Activated CD8-positive, alpha-beta memory T cell treated with anti-CD3 and anti-CD28 coated beads, Interleukin-2, amount 50 U/mL, for 1 hour (primary cell): ENCODE data around the gene SLC37A3.

Experiments
- DNase-seq: peaks from one replicate; pipeline ENCODE4 v3.0.0-alpha.2; 2020; ENCODE audit errors: extremely low read depth

SLC37A3 gene

DNA sequence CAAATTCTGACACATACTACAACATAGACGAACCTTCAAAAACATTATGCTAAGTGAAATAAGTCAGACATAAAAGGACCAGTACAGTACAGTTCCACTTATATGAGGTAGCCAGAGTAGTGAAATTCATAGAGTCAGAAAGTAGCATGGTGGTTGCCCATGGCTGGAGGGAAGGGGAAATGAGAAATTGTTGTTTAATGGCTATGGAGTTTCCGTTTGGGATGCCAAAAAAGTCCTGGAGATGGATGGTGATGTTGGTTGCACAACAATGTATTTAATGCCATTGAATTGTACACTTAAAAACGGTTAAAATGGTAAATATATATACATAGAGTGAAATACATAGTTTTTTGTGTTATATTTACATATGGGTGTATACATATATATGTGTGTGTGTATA lies 2.1 kb upstream of the SLC37A3 start:
- DNase-seq = no peak

DNA sequence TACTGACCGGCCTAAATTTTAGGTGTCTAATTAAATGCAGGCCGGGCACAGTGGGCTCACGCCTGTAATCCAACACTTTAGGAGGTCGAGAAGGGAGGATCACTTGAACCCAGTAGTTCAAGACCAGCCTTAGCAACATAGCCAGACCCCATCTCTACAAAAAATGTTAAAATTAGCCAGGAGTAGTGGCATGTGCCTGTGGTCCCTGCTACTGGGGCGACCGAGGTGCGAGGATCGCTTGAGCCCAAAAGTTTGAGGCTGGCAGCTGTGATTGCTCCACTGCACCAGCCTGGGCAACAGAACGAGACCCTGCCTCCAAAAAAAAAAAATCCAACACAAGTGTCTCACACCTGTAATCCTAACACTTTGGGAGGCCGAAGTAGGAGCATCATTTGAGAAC lies 491 bp upstream of the SLC37A3 start:
- DNase-seq = no peak

GRCh38 chr7:140393756-140394306 lies 4.5 kb downstream of the SLC37A3 start:
- DNase-seq = no peak

GRCh38 chr7:140391634-140392033 lies 6.7 kb downstream of the SLC37A3 start:
- no peak for DNase-seq

DNA sequence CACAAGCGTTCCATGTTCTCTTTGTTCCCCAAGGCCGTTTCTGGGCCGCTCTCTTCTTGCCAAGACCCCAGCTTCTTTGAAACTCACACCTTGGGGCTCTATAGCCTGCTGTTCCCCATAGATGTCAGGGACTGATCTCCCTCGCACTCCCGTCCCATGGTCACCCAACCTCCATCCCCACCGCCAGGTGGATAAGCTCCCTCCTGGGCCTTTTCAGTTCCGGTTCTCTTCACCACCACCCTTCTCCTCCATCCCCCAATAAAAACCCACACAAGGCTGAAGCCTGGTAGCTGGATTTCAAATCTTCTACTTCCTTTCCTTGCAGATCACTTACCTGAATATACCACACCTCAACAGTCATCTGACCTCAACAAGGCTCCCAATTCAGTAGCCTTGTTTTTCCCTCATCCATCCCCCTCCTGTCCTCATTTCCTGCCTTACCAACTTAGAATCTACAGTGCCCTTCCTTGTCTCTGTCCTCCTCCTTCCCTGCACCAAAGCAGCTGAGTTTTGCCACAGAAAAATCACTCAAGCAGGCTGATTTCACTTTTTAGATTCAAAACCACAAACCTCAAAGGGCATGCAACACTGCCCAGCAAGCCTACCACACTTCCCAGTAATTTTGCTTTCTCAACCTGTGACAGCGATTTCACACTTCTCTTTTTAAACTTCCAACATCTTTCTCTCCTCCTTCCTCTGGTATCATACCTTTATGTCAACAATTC lies 7.7 kb downstream of the SLC37A3 start:
- DNase-seq = no peak

- DNase-seq = no peak
Observed at GRCh38 chr7:140390034-140390433, 8.3 kb downstream of the SLC37A3 start.

- no peak for DNase-seq
Observed at GRCh38 chr7:140389445-140389844, 8.9 kb downstream of the SLC37A3 start.

- no peak for DNase-seq
Observed at GRCh38 chr7:140384894-140385545, 13.3 kb downstream of the SLC37A3 start.

DNA sequence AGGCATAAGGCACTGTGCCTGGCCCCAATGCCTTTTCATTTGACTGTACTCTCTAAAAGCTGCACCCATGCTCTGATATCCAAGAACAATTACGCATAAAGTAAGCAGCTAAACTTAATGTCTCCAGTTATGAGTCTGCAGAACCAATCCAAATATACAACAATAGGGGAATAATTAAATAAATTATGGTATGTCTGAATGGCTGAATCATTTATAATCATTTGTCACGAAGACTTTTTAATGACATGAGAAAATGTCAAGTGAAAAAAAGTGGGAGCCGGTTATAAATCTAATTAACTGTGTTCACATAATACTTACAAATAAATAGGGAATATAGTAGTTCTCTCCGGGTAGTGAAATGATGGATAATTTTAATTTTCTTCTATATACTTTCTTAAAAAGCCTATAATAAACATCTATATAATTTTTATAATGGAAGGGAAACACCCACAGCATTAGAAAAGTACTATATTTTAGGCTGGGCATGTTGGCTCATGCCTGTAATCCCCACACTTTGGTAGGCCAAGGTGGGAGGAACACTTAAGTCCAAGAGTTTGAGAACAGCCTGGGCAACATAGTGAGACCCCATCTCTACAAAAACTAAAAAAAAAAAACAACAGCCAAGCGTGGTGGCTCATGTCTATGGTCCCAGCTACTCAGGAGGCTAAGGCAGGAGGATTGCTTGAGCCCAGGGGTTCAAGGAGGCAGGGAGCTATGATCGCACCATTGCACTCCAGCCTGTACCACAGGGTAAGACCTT lies 14.2 kb downstream of the SLC37A3 start:
- DNase-seq = no peak

- DNase-seq = no peak
Observed at GRCh38 chr7:140375892-140376730, 22.2 kb downstream of the SLC37A3 start.

GRCh38 chr7:140375323-140375722 lies 23.0 kb downstream of the SLC37A3 start:
- DNase-seq = no peak

DNA sequence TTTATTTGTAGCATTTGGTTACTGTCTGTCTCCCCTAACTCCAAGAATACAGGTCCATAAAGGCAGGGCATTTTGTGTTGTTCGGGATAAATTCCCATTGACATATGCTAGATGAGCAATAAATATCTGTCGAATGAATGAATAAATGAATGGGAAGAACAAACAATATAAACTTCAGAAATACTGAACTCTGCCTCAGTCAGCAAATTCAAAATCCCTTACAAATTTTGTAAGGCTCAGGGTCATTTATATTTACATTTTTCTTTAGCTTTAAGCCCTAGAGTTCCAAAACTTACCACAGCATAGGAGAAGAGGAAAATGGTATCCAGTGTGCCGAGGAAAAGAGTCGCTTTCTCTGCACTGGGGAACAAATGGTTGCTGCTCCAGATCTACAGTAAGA lies 29.0 kb downstream of the SLC37A3 start:
- no peak for DNase-seq

DNA sequence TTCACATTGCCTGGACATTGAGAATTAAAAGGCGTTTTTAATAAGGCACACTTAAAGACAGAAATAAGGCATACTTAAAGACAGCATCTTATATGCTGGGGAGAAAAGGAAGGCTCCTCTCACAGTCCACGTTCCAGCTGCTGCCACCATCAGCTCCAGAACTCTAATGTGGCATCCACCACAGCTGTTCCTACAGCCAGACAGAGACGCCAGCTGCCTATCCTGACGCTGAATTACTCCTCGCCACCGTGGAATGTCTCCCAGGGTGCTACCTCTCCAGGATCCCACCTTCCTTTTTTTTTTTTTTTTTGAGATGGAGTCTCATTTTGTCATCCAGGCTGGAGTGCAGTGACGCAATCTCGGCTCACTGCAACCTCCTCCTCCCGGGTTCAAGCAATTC lies 30.8 kb downstream of the SLC37A3 start:
- DNase-seq = no peak

DNA sequence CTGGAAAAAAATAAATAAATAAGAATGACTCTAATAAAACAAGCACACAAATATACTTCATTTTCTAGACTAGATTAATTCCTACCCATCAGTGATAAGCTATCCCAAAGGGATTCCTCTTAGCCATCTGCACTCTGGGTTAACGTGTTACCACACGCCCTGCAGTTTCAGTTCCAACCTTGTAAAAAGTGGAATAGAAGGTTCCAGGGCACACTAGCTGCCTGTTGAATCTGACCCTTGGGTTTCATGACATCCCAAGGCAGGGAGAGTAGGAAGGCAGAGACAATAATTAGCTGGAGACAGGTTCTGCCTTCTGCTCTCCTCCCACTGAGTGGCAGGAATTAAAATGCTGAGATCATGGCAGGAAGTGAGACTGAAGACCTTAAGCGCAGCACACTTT lies 33.5 kb downstream of the SLC37A3 start:
- no peak for DNase-seq

DNA sequence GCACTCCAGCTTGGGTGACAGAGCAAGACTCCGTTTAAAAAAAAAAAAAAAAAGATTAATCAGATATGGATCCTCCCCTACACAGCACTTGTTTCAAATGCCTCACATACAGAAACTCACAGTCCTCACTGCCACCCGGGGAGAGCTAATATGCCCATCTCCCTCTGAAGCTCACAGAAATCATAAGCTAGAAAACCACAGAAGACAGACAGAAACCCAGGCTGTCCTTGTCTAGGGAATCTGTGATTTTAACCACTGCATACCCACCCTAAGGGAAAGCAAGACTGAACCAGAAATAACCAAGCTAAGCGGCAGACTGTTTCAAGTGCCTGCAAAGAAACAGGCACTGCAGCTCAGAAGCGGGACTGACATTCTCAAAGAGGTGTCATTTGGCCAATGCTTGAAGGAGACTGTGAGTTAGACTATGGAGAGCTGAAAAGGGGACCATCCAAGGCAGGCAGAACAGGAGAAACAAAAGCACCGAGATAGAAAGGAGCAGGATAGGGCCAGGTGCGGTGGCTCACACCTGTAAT lies 37.6 kb downstream of the SLC37A3 start:
- no peak for DNase-seq

DNA sequence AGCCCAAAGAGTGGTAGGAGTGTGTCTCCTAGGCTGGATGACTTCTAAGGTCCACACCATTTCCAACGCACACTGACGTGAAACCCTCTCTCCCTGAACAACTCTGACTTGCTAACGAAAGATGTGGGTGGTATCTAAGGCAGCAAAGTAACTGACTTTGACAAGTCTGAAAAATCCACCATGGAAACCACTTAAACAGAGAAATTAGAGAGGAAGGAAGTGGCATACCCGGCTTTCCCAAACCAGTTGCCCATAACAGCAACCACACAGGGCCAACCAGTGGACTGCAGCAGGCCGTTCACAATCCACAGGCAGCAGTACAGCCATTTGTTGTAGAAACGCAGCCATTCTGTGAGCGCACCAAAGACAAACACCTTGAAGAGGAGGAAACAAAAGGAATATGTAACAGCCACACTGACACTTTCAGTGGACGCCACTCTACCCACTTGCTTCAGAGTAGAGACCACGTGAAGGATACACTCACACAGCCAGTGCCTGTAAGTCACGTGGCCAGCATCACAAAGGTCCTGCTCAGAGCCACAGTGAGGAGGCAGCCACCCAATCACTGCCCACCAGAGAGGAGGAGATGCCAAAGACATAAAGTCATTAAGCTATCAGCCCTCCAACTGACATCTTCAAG lies 39.8 kb downstream of the SLC37A3 start:
- no peak for DNase-seq

- DNase-seq = no peak
Observed at GRCh38 chr7:140358024-140358411, 40.3 kb downstream of the SLC37A3 start.

GRCh38 chr7:140350056-140350455 lies 48.3 kb downstream of the SLC37A3 start:
- no peak for DNase-seq

- no peak for DNase-seq
Observed at GRCh38 chr7:140349144-140349771, 49.1 kb downstream of the SLC37A3 start.

DNA sequence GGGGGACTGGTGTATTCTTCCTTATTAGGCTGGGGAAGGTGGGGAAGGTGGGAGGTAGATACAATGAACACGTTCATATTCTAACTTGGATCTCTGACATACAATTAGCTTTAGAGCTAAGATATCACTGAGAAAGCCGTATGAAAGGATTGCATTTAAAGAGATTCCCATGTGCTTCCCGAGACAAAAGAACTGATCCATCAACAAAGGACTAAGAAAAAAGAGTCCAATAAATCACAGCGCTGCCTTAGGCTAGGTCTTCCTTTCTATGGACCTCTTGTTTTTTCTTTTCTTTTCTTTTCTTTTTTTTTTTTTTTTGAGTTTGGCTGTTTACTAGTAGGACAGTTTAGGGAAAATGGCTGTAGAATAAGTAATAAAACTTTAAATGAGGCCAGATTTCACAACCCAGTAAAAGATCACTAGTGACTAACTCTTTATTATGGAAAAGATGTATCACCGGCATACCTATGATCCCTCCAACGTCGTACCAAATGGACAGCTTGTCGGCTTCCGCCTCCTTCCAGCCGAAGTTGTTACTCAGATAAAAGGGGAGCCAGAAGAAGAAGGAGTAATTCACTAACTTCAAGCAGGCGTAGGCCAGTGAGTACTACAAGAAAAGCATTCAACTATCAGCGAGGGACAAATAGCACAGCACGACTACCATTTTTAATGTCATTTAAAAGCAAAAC lies 50.0 kb downstream of the SLC37A3 start:
- DNase-seq = no peak
